Stimulated activated CD8-positive, alpha-beta memory T cell treated with anti-CD3 and anti-CD28 coated beads, Interleukin-4, amount 100 ng/mL, for 48 hours (primary cell): ENCODE measurements around the gene THRA.

Experiments used
- DNase-seq: peaks from one replicate; pipeline ENCODE4 v3.0.0-alpha.2; 2020

THRA gene

DNA sequence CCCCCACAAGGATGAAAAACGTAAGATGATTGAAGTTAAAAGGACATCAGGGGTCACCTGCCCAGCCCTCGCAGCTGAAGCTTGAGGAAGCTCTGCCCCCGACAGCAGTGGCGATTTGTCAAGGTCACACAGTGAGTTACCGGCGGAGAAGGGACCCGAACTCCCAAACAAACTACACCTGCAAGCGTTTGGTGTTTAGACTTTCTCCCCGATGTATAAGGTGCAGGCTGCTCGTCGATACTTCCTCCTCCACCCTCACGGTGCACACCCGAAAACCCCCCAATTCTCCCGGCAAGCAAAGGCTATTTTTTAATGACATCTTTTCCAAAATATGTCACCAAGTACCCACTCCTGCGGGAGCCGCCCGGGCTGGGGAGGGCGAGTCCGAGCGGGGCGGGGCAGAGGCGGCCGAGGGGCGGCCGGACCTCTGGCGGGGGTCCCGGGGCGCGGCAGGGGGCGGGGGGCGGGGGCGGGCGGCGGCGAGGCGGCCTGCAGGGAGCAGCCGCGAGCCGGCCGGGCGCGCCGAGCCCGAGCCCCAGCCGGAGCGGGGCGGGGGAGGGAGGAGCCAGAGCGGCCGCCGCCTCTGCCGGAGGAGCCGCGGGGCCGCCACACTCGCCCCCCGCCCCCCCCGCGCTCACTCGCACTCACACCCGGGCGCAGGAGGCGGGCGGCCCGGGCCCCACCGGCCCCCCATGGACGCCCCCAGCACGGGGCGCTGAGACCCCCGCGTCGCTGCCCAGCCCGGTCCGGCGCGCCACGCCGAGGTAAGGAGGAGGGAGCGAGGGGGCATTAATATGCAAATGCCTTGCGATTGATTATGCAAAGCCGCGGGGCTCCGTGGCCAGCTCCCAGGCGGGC, at the start of gene THRA:
TSS of gene THRA (plus strand) at position 637 of the 858 bp plus-strand sequence. CDS start 11,524 bp downstream, outside the sequence.
- peak; percentile 70 for DNase-seq

DNA sequence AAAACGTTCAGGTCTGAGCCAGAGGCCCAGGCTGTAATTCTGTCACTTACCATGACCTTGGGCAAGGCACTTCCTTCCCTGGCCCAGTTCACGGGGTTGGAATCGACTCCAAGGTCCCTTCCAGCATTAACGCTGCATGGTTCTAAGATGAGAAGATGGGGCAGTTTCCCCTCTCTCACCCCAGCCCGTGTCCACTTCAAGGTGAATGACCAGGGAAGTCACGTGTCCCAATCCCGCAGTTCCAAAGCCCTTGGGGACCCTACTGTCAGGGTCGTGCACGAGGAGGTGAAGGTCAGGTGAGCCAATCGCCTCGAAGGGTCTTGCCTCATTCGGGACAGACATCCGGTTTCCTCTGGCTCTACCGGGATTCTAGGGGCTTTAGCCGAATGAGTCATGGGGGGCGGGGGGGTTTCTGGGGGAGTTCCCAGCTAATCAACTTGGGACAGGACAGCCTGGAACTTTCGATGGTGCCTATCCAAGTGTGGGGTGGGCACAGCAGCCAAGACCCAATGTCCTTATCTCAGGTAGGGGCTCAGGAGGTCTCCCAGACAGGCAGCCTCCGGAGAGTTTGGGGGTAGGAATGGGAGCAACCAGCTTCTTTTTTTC, 48.3 kb upstream of the THRA start:
- DNase-seq = no peak

GRCh38 chr17:40015005-40015997, 47.5 kb upstream of the THRA start, which contains the start of gene CSF3:
TSS of gene CSF3 (plus strand) at chr17:40015440. CDS start at chr17:40015475, 35 bp downstream.
- DNase-seq = no peak

DNA sequence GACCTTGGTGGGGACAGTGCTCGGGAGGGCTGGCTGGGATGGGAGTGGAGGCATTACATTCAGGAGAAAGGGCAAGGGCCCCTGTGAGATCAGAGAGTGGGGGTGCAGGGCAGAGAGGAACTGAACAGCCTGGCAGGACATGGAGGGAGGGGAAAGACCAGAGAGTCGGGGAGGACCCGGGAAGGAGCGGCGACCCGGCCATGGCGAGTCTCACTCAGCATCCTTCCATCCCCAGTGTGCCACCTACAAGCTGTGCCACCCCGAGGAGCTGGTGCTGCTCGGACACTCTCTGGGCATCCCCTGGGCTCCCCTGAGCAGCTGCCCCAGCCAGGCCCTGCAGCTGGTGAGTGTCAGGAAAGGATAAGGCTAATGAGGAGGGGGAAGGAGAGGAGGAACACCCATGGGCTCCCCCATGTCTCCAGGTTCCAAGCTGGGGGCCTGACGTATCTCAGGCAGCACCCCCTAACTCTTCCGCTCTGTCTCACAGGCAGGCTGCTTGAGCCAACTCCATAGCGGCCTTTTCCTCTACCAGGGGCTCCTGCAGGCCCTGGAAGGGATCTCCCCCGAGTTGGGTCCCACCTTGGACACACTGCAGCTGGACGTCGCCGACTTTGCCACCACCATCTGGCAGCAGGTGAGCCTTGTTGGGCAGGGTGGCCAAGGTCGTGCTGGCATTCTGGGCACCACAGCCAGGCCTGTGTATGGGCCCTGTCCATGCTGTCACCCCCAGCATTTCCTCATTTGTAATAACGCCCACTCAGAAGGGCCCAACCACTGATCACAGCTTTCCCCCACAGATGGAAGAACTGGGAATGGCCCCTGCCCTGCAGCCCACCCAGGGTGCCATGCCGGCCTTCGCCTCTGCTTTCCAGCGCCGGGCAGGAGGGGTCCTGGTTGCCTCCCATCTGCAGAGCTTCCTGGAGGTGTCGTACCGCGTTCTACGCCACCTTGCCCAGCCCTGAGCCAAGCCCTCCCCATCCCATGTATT, 46.5 kb upstream of the THRA start:
- DNase-seq = no peak

- no peak for DNase-seq
These were observed 45.2 kb upstream of the THRA start for GRCh38 chr17:40017422-40018080.

- no peak for DNase-seq
These were observed 44.3 kb upstream of the THRA start for GRCh38 chr17:40018211-40019121.

DNA sequence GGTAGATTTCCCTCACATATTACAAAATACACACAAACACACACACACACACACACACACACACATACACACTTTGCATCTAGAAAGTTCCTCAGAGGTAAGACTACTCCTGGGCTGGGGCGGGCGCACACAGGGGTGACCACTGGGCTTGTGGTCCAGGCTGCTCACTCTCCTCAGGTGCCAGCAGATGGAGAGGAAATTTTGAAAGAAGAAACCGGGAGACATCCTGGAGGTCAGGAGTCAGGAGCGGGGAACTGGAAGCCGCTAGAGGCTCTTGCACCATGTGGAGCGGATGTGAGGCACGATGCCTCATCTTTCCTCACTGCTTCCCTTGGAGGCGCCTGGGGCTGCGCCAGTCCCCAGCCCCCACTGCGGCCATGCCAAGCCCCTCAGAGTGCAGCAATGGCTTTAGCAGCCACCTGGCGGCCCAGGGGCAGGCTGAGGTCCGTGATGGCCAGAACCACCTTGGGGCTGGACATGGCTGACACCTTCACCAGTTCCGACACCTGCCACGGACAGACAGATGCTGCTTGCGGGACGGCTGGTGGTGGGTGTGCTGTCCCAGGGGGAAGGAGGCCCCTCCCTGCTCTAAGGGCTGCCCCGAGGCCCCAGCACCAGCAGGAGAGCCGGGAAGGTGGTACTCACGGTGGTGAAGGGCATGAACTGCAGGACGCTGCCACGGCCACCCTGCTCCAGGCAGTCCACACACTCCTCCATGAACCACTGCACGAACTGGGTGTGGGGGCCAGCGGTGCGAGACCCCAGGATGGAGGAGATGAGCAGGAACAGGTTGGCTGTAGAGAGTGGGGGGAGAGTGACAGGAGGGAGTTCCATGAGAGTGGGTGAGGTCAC, 43.4 kb upstream of the THRA start:
- no peak for DNase-seq

DNA sequence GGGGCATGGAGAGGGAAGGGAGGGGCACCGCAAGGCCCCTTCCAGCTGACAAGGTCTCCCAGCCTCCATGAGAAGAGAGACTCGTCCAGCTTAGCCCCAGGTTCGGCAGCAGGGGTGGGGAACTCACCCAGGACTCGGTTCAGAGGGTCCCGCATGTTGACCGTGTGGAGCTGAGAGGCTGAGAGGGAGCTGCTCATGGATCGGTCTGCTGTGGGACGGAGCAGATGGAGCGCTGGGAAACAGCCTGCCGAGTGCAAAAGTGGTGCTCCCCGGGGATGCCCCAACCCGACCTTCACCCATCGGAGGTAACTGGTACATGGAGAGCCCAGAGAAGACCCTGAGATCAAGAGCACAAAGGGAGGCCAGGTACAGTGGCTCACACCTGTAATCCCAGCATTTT, 42.6 kb upstream of the THRA start:
- DNase-seq = no peak

DNA sequence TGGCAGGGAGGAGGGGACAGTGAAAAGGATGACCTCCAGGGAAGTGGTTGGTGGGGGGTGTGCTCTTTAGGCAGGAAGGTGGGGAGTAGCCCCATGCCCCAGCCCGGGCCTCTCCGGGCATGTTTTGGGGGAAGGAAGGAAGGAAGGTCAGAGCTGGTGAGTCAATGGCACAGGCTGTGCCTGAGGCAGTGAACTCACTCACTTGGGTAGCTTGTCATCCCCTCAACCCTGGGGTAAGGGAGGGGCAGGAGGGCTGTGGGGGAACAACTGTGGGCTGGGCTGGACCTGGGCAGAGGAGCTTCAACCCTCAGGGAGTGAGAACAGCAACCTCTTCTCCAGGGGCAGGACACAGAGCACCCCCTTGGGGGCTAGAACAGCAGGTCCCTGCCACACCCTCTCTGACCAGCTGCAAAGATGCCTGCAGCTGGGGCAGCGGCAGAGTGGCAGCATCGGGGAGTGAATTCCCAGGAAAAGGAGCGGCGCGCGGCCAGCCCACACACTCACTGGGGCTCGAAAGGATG, 41.3 kb upstream of the THRA start:
- DNase-seq = no peak

DNA sequence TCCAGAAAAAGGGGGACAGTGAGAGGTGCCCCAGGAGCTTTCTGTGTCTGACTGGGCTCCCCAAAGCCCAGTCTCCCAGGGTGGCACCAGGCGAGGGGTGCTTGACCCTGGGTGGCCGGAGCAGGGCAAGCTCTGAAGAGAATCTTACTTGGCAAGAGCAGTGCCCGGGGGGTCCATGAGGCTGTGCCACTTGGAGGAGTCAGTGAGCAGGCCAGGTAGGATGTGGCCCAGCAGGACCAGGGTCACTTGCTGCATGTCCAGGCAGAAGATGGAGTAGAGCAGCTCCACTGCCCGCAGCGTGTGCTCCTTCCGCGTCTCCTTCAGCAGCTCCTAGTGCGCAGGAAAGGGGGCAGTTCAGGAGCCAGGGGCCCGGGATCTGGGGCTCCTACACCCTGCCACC, 40.3 kb upstream of the THRA start:
- DNase-seq = no peak

DNA sequence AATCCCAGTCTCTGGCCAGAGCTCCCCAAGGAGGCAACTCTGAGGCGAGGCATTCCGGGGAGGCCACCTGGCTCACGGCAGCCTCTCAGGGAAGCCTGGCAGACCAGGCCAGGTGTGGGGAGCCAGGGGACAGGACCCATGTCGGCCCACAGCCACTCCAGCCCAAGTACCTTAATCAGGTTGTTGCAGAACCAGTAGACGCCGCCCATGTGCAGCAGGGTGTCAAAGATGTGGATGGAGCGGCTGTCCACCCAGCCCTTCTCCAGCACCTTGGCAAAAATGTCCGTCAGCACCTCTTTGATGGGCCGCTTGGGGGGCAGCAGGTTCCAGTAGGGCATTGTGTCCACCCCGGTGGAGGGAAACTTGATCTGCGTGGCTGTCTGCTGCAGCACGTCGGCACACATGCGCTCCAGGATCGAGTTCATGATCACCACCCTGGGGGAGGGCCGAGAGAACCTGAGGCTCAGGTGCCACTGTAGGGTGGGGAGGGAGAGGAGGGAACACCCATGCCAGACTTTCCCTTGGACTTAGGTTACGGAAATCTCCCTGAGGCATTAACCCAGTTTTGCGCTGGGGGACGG, 39.7 kb upstream of the THRA start:
- no peak for DNase-seq

- no peak for DNase-seq
These were observed 39.0 kb upstream of the THRA start for GRCh38 chr17:40023590-40024292.

DNA sequence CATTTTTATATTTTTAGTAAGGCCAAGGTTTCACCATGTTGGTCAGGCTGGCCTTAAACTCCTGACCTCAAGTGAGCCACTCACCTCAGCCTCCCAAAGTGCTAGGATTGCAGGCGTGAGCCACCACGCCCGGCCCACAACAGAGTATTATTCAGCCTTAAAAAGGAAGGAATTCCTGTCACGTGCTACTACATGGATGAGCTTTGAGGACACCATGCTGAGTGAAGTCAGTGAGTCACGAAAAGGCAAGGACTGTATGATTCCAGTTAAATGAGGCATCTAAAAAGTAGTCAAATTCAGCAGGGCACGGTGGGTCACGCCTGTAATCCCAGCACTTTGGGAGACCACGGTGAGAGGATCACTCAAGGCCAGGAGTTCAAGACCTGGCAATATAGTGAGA, 37.9 kb upstream of the THRA start:
- no peak for DNase-seq

GRCh38 chr17:40025559-40025958, 37.2 kb upstream of the THRA start:
- DNase-seq = no peak

DNA sequence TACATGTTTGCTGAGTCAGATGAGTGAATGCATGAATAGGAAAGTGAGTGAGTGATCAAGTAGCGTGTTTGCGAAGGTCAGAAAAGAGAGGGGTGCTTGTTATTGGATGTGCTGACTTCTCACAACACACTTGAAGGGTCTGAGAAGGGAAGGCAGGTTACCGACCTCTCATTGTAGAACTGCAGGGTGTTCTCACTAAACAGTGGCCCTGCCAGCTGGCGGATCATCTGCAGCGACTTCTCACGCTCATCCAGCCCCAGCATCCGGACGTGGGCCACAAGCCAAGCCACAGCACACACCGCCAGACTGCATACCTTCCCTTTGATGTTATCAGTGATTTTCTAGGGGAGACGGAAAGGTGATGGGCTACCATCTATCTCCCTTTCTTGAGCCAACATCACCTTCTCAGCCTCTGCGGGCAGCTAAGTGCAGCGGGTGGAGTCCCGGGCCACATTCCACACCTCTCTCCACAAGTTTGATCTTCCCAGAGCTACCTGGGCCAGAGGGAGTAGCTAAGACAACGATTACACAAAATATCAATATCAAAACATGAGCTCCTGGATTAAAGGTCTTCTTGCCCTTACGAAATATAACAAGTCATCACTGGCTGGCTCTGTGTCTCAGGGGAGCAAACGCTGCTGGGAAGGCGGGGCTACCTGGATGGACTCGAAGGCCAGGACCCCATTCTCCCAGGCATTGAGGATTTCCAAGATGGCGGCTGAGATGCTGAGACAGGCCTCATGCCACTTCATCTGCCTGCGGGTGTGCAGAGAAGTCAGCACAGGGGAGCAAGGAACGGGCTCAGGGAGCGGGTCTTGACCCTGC, 36.6 kb upstream of the THRA start:
- DNase-seq = no peak

DNA sequence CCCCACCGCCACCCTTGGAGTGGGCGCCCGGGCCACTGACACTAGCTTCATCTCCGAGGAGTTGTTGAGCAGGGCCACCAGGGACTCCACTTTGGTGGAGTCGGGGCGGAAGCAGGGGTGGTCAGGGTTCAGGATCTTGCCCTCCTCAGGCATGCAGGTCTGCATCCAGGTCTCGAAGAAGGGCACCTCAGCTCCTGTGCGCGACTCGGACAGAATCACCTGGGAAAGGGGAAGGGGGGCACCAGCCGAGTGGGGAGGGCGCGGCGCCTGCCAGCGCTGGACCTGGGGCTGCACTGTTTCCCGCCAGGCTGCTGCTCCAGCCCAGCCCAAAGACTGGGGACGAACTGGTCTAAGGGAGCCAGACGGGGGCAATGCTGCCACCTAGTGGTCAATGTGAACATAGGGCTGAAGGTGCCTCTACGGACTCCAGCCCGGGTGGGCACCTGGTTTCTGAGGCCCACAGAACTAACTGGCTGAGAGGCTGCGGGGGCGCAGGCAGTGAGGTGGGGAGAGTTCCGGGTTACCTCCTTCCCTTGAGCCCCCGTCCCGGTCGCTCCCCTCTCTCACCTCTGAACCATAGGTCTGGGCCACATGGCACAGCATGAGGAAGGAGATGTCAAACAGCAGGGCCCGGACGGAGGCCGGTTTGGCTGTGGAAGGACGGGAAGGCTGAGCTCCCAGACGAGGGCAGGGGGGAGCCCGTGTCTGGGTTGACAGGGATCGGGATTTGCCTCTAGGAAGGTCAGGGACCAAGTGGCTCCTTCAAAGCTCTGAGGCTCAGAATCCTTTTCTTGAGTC, 35.8 kb upstream of the THRA start:
- DNase-seq = peak; percentile 84
